VCaP (cell line): ENCODE measurements around the gene MSL3B.
A peak's percentile ranks its signal among the peaks of the same experiment; 100 is the strongest.
"Not testable (repeated sequence)": the region's sequence is repeated elsewhere in the genome, so short reads cannot be mapped to it uniquely, and the experiment has no call there.

ENCODE experiments used
- H3K27ac ChIP-seq: fragments of 450-650 bp; 2 replicates; pipeline ENCODE4 v1.5.1; 2017
- CTCF ChIP-seq: fragments of 450-650 bp; conservative IDR thresholded peaks from 2 replicates; pipeline ENCODE4 v1.5.1; 2017; ENCODE audit warnings: mild to moderate bottlenecking, moderate library complexity

Gene MSL3B

GRCh38 chr2:233901367-233901766, 33.2 kb upstream of the MSL3B start:
- no peak overlapping the region for H3K27ac ChIP-seq
- TF ChIP-seq CTCF, result no peak

GRCh38 chr2:233896253-233896652, 28.1 kb upstream of the MSL3B start:
- not testable (repeated sequence) for H3K27ac ChIP-seq

GRCh38 chr2:233892793-233893192, 24.6 kb upstream of the MSL3B start:
- H3K27ac ChIP-seq, result no peak overlapping the region
- TF ChIP-seq CTCF, result no peak

GRCh38 chr2:233882353-233882752, 14.2 kb upstream of the MSL3B start:
- no peak for TF ChIP-seq CTCF
- no peak overlapping the region for H3K27ac ChIP-seq

GRCh38 chr2:233872125-233872524, 3.9 kb upstream of the MSL3B start:
- not testable (repeated sequence) for H3K27ac ChIP-seq

- no peak for TF ChIP-seq CTCF
- no peak overlapping the region for H3K27ac ChIP-seq
Observed at GRCh38 chr2:233871432-233871831, 3.2 kb upstream of the MSL3B start.

- no peak for TF ChIP-seq CTCF
Observed at GRCh38 chr2:233866479-233866878, 1.7 kb downstream of the MSL3B start.

GRCh38 chr2:233865838-233866237, 2.3 kb downstream of the MSL3B start:
- no peak overlapping the region for H3K27ac ChIP-seq
- 0 out of 2 replicates have a peak, but pooled peaks have one; percentile 8 for TF ChIP-seq CTCF

More at GRCh38 chr2:233866479-233866878, 1.7 kb downstream of the MSL3B start:
- no peak overlapping the region for H3K27ac ChIP-seq

- no peak for TF ChIP-seq CTCF
- no peak overlapping the region for H3K27ac ChIP-seq
Observed at GRCh38 chr2:233862261-233862768, 5.9 kb downstream of the MSL3B start.
